Measurements from ENCODE around the gene IGSF22.

Gene IGSF22

GRCh38 chr11:18743900-18744514 lies 18.0 kb upstream of the IGSF22 start:
- DNase-seq (ENCODE audit: low read depth in 2 of 2): no peak

GRCh38 chr11:18743365-18743764 lies 17.4 kb upstream of the IGSF22 start:
- no peak for DNase-seq (ENCODE audit: low read depth in 2 of 2)

- DNase-seq (ENCODE audit: low read depth in 2 of 2): no peak
These were observed 15.8 kb upstream of the IGSF22 start for GRCh38 chr11:18741783-18742182.

- DNase-seq (ENCODE audit: low read depth in 2 of 2): no peak
These were observed 13.7 kb upstream of the IGSF22 start for GRCh38 chr11:18739685-18740084.

- DNase-seq (ENCODE audit: low read depth in 2 of 2): no peak
These were observed 11.7 kb upstream of the IGSF22 start for GRCh38 chr11:18737642-18738041.

GRCh38 chr11:18736590-18737148 lies 10.7 kb upstream of the IGSF22 start:
- no peak for DNase-seq (ENCODE audit: low read depth in 2 of 2)

GRCh38 chr11:18733202-18733601 lies 7.2 kb upstream of the IGSF22 start:
- DNase-seq (ENCODE audit: low read depth in 2 of 2): no peak

GRCh38 chr11:18731949-18732821 lies 6.2 kb upstream of the IGSF22 start:
- DNase-seq (ENCODE audit: low read depth in 2 of 2): peak; percentile 55 to 61

GRCh38 chr11:18731441-18731840 lies 5.5 kb upstream of the IGSF22 start:
- DNase-seq (ENCODE audit: low read depth in 2 of 2): no peak

- no peak for DNase-seq (ENCODE audit: low read depth in 2 of 2)
These were observed 4.0 kb upstream of the IGSF22 start for GRCh38 chr11:18730020-18730419.

GRCh38 chr11:18729426-18729825 lies 3.4 kb upstream of the IGSF22 start:
- DNase-seq (ENCODE audit: low read depth in 2 of 2): no peak

- no peak for DNase-seq (ENCODE audit: low read depth in 2 of 2)
These were observed 2.7 kb upstream of the IGSF22 start for GRCh38 chr11:18728658-18729057.

GRCh38 chr11:18727479-18728236 lies 1.7 kb upstream of the IGSF22 start:
- DNase-seq (ENCODE audit: low read depth in 2 of 2): peak in 1 of 2 donors; percentile 39

- no peak for DNase-seq (ENCODE audit: low read depth in 2 of 2)
These were observed 2.0 kb downstream of the IGSF22 start for GRCh38 chr11:18723991-18724390.

GRCh38 chr11:18722293-18722637 lies 3.7 kb downstream of the IGSF22 start:
- DNase-seq (ENCODE audit: low read depth in 2 of 2): no peak

GRCh38 chr11:18721561-18722292 lies 4.3 kb downstream of the IGSF22 start:
- peak; percentile 32 to 33 for DNase-seq (ENCODE audit: low read depth in 2 of 2)

- peak; percentile 67 to 76 for DNase-seq (ENCODE audit: low read depth in 2 of 2)
These were observed 5.0 kb downstream of the IGSF22 start for GRCh38 chr11:18720808-18721560.

GRCh38 chr11:18720091-18720807 lies 5.7 kb downstream of the IGSF22 start:
- DNase-seq (ENCODE audit: low read depth in 2 of 2): no peak

- DNase-seq (ENCODE audit: low read depth in 2 of 2): no peak
These were observed 10.5 kb downstream of the IGSF22 start for GRCh38 chr11:18715476-18715875.

GRCh38 chr11:18714443-18714780 lies 11.6 kb downstream of the IGSF22 start:
- no peak for DNase-seq (ENCODE audit: low read depth in 2 of 2)

Data from activated CD4-positive, alpha-beta T cell treated with anti-CD3 and anti-CD28 coated beads for 24 hours (primary cell).